ENCODE data around the gene PLSCR4.
"Not testable (repeated sequence)": the region's sequence is repeated elsewhere in the genome, so short reads cannot be mapped to it uniquely, and the experiment has no call there.

Gene PLSCR4

DNA sequence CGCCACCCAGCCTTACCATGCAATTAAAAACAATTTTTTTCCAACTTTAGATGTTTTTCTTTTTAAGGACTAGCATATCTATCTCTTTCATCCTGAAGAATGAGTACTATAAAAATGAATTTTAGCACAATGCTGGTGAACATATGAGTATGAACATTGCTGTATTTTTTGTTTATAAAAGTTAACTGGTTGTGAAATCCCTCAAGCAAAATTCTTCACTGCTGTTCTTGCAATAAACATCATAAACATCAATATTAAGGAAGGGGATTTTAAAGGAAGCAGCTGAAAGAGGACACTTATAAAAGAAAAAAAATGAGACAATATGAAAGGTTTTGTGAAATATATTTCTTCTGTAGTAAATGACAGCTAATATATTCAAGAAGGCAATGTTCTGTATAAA, 3.0 kb downstream of the PLSCR4 start:
- no peak for DNase-seq

DNA sequence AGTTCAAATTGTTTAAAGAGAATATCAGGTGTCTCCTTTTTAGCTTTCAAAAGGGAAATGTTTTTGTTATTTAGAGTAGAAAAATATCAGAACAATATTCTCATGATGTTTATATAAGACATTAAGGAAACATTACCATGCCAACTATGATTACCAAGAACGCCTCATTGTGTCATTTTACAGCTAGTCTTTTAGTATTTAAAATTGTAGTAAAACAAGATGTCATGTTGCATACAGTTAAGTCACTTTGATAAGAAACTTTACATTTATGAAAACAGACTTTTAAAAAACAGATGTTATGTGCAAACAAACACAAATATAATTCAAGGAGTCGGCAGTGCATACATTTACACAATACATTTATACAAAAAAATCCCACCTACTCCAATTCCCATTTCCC, 4.4 kb downstream of the PLSCR4 start:
- no peak for DNase-seq

DNA sequence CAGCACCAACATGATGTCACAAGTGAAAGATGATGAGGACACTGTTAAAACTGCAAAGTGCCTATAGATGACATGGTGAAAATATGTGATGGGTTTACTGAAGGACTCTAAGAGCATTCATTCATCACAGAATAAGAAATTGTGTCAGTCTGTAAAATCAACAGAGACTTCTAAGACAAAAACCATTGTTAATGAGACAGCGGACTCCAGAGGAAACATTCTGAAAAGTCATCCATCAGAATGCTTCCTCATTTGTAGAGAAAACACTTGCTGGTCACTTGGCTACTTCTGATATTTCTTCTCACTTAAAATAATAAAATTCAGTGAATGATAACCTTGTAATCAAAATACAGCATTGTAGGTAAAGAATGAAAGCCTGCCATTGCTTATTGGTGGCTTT, 7.3 kb downstream of the PLSCR4 start:
- no peak for DNase-seq

DNA sequence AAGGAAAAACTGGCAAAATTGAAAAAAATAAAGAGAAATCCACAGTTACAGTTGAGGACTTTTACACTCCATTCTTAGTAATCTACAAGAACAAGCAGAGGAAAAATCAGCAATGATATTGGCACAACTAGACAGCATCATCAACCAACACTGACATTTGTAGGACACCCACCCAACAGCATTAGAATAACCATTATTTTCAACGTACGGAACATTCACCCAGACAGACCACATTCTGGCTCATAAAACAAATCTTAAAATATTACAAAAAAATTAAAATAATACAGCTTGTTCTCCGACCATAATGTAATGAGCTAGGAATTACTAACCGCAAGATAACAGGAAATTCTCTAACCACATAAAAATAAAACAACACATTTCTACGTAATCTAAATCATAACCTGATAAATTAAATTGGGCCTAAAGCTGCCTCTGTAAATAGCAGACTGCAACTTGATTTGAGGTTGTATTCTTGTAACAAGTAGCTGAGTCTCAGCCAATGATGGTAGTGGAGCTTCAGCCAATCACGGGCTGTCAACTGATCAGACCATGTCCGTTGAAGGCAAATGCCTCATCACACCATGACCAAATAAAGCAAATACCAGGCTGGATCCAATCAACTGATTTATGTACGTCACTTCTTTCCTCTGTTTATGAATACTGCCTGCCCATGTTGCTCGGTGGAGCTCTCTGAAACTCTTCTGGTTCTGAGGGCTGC, 9.2 kb downstream of the PLSCR4 start:
- no peak for DNase-seq

DNA sequence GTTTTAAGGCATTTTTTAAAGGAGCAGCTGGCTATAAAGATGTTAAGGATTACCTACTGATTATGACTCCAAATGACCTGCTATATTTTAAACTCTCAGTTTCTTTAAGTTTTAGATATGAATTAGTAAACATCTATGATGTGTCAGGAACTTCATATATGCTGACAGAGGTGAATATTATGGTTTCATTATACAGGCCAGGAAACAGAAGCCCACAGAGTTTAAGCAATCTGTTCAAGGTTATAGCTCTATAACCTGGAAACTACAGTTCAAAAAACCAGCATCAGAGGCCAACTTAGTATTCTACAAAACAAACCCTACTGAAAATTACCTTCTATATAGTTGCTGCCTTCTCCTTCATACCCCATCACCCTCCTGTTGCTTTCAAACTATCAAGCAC, 17.4 kb downstream of the PLSCR4 start:
- DNase-seq = no peak

DNA sequence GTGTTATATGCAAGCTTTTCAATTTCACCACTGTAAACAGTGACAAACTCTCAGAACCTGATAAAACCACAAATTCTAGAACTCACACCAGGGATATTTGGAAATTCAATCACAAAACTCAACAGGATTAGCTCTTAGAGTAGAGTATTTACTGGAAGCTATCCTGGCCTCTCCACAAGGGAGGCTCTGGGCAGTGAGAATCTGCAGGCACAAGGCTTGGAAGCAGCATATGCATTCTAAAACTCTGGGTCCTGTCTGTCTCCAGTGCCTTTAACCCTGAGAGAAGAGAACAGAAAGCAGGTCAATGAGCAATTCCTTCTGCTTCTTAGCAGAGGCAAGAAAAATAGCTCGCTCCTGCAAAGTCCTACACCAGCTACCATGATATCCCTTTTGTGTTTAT, 23.4 kb downstream of the PLSCR4 start:
- DNase-seq = no peak

DNA sequence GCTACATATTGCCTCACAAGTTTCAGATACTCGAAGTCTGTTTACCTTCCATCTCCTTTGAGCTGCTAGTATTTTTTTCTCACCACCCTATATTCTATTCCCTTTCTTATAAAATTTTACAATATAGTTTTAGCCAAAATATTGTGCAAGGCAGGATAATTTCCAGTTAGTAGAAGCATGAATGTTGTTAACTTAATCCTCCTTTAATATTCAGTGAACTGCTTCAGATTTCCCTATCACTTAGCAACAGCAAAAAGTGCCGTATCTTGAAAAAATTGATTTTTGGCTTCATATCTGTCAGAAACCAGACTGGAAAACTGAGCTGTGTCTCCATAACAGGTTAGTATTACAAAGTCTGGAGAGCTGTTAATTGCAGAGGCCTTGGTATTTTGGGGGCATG, 24.0 kb downstream of the PLSCR4 start:
- no peak for DNase-seq

DNA sequence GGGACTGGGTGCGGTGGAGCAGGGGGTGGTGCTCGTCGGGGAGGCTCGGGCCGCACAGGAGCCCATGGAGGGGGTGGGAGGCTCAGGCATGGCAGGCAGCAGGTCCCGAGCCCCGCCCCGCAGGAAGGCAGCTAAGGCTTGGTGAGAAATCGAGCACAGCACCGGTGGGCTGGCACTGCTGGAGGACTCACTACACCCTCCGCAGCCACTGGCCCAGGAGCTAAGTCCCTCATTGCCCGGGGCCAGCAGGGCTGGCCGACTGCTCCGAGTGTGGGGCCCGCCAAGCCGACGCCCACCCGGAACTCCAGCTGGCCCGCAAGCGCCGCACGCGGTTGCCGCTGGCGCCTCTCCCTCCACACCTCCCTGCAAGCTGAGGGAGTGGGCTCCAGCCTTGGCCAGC, 25.4 kb downstream of the PLSCR4 start:
- not testable (repeated sequence) for DNase-seq

DNA sequence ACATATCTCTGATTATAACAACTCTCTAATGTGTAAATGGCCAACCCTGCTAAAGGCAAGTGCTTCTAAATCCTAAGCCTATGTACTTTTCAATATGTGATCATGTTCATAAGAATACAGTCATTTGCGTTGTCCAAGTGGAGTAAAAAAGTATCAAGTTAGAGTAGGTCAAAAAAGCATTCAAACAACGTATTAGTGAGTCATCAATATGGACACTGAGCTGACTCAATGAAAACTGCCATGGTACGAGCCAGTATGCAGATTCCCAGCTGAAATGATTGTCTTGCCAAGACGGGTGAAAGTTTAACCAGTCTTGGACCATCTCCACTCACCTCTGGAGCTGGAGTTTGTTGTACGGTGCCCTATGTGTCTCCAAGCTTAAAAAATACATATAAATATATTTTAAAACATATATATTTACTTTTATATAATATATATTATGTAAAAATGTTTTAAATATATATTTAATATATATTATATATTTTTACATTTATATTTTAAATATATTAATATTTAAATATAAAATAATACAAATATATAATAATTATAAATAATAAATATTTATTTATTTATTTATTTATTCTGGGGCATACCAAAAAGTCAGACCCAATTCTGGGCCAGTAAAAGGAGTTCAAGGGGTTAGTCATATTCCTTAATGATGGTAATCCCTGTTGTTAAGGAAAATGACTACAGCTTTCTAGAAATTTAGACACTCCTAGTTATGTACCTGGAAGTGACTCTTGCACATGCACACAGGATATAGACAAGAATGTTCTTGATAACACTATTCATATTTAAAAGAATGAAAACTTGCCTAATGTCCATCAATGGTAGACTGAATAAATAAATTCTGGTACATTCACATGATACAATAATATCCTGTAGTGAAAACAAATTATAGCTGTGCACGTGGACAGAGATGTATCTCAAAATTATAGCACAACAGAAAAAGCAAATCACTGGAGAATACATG, 27.2 kb downstream of the PLSCR4 start:
- DNase-seq = no peak

DNA sequence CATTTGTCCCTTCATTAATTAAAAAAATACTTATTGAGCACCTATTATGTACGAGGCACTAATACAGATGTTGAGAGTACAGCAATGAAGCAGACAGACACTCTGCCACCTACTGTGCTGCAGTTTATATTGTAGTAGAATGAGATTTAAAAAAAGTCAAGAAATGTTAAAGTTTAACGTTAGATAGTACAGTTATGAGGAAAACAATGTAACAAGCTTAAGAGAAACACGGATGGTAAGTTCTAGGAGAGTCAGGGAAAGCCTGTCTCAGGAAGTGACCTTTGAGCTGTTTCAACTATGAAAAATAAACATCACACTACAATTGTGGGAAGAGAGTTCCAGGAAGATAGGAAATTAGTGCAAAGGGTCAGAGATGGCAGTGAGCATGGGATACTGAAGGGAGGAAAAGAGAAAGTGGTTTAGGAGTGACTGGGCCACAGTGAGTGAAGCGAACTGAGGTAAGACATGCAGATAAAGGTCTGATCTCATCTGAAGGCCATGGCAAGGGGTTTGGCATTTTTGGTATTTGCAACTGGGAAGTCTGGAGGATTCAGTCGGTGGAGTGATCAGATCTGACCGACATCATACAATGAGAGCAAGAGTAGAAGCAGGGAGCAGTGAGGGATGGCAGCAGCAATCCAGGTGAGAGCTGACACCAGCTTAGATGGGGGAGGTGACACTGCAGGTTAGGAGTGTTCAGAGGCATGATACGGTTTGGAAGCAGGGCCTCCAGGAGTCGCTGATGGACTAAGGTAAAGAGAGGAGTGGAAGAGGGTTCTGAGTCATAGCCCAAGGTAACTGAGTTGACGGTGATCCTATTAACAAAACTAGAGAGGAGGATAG, 28.5 kb downstream of the PLSCR4 start:
- no peak for DNase-seq

DNA sequence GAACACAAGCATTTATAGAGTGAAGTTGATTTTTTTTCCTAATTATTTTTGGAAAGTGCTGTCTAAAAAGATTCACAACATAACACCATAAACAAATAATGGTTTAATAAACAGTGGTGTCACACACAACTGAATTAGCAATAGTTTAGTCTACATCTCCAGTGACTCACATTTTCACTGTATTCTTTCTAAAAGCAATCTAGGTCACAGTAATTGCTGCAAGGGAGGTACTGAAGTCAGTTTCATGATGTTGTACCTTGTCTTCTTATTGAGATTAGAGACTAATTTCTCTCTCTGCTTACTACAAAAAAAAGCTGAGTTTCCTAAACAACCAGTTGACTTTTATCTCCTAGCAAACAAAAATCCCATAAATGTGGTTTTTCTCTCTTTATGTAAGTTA, 29.6 kb downstream of the PLSCR4 start:
- no peak for DNase-seq

DNA sequence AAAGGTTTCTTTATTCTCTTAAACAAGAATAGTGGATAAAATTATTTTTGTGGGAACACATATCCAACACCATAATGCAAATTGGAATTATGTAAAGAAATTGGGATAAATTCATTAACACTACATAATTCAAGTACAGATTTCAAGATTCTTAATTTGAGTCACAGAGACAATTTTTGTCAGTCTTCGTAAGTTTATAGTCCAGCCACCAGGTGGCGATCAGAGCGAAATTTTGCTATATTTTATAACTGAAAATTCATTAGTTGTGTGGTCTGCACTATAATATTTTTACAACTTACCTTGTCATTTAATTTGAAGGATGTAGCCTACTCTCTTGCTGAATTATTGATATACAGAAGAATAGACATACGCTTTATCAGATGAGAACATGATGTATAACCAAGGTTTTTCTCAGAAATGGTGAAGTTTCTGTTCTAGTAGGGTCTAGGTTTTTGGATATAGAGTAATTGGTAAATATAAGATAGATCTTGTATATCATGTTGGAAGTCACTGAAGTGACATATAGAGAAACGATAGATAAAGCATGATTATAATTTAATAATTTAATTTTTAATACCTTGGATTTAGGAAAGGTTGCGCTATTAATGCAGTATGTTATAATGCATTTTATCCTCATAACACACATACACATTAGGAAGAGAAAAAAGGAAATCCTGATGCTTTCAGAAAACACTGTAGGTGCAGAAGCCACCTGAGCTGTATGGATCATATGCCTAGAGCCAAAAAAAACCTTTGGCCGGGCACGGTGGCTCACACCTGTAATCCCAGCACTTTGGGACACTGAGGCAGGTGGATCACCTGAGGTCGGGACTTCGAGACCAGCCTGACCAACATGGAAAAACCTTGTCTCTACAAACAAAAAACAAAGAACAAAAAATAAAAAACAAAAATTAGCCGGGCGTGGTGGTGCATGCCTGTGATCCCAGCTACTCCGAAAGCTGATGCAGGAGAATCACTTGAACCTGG, 31.7 kb downstream of the PLSCR4 start:
- DNase-seq = peak; percentile 43 to 45

DNA sequence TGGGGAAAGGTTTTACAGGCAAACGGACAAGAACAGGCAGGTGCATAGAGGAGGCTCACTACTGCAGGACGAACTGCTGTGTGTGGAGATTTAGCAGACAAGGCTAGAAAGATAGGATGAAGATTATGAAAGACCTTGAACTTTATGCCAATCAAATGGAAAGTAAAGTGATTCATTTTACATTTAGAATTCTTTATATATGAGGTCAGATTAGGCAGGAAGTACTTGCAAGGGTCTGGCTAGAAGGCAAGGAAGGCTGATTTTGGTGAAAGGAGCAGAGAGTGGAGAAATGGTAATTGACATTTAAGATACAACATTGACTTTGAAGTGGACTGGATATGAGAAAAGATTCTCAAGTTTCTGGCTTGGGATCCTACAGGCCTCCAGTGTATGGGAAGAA, 33.6 kb downstream of the PLSCR4 start:
- DNase-seq = no peak

DNA sequence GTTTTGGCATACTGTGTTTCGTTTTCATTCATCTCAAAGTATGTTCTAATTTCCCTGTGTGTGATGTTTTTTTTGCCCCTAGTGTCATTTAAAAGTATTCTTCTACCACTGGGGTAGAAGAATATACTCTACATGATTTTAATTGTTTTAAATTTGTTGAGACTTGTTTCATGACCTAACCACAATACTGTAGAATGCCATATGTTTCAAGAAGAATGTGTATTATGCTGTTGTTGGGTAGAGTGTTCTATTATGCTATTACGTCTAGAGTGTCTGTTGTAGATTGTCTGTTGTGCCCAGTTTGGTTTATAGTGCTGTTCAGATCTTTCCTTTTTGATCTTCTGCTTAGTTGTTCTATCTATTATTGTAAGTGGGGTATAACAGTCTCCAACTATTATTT, 36.4 kb downstream of the PLSCR4 start:
- DNase-seq = no peak

DNA sequence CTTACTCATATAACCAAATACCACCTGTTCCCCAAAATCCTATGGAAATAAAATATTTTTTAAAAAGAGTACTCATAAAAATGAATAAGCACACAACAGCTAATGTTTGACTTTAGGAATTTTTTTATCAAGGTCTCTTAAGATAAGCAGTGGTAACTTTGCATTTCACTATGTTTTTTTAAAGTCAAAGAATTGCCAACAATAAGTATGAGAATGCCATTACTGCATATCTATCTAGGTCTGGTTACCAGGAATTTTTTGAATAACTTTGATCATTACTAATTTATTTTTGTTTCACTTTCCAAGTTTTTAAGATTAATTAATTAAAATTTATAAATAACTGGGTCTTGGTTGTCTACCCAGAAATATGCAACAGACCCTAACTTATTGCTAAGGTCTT, 41.5 kb downstream of the PLSCR4 start:
- no peak for DNase-seq

DNA sequence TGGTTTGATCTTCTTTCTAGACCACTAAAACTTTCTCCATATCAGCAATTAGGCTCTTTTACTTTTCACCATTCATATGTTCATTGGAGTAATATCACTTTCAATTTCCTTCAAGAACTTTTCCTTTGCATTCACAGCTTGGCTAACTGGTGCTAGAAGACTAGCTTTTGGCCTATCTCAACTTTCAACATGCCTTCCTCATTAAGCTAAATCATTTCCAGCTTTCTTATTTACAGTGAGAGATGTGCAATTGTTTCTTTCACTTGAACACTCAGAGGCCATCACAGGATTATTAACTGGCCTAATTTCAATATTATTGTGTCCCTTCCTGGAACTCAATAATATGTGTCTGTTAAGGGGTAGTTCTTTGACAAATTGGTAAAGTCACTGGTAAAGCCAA, 47.1 kb downstream of the PLSCR4 start:
- no peak for DNase-seq

DNA sequence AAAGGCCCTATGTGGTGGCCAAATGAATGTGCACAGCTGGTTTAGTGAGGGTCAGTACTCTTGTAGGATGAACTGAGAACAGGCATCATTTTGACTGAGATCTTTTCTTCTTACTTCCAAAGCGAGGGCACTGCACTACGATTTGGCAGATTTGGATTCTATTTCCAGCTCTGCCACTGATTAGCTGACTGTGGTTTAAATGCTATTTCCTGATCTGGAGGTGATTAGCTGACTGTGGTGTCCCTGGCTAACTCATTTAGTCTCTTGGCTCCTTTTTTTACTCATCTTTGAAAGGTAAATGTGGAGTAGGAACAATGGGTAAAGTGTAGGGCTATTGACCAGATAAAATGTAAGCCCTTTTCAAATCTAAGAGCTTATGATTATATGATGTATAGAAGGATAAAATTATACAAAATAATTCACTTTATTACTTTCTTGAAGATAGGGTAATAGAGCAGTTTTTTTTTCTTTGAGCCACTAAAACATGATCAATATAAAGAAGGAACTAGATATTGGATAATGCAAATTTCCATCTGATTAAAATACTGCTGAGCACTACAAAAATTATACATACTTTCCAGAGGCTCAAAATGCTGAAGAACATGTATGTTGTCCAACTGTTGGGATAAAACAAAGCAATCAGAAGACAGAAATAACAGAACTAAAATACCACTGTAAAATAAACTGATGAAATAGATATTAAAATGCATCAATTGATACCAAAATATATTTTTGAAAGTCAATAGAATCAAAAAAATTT, 50.3 kb downstream of the PLSCR4 start:
- DNase-seq = no peak

DNA sequence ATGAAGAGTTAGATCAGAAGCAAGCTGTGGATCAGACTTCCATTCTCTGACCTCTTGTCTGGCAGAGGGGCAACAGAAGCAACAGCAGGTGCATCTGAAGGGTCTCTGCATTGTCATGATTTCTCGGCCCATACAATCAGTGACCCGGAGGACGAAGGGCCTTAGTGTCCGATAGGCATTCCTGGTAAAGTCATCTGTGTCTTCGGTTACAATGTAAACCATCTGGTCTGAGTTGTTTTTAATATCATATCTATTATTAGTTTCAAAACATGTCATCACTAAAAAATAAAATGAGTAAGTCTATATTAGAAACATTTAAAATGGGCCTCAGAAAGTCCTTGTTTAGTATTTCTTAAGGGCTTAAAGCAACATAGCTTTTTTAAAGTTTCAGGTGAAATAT, 51.1 kb downstream of the PLSCR4 start:
- no peak for DNase-seq

DNA sequence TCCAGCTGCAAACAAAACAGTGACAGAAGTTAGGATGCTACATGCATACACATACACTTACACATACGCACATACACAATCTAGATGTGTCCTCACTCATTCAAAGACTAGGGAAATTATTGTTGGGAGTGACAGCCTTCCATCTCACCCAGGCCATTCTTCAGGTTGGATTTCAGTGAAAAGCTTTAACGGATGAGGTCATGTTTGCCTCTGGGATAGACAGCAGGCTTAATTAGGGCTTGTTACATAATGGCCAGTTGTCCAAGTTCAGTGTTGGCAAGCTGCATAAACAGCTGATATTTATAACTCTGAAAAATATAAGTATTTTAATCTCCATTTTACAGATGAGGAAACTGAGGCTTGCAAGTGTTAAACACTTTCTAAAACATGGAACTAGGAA, 54.1 kb downstream of the PLSCR4 start:
- DNase-seq = no peak

DNA sequence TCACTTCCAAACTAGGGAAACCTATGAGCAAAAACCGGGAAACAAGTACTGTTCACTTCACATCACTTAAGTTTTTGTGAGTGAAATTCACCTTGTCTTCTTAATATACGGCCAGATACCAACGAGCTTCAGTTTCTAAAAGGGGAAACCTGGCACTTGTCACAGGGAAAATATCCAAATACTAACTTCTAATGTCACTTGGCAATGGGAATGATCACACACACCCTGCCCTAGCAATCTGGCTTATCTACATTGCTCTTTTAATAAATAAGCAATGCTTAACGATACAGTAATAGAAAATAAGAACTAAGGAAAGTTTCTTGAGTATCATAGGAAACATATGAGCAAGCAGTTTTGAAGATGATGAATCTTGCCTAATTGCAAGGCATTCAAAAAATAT, 55.3 kb downstream of the PLSCR4 start:
- no peak for DNase-seq

DNA sequence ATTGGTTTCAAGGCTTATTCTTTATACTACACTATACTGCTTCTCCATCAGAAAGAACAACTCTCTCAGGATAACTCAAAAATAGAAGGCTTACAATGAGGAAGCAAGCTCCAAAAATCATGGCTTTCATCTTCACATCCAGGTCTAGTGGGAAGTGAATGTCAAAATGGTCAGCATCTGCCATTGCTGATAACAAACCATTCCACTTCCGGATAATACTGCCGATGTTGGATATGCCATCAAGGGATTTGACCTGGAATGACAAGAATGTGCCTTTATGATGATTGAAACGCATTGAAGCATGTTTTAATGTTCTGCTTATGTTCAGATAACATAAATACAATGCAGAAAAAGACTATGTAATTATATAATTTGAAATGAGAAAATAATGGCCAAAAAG, 55.9 kb downstream of the PLSCR4 start:
- no peak for DNase-seq

Data from inflammatory macrophage (primary cell).